MCF 10A (cell line): ENCODE measurements around the gene THAP4. TPM values are rescaled to one million over a fixed set of nuclear protein-coding genes. Genes with fewer than 3 reads are reported as not detected.

ENCODE experiments used
- BruUV-seq: library from RNA; stranded (reverse); fragments of 400-500 nt; replicated peaks from 2 replicates; lab custom pipeline; 2021; lab: Mats Ljungman, UMichigan
- CTCF ChIA-PET: fragments of 300-600 bp; sonication (Branson Sonifier 250); formaldehyde crosslinking; extraction: SDS; loops from one replicate; lab custom pipeline; 2021; ENCODE audit warnings: antibody characterized with exemption, inconsistent platforms; lab: Yijun Ruan, JAX
- POLR2A ChIA-PET: fragments of 300-600, 350-650 bp; sonication (Branson Sonifier 250); formaldehyde crosslinking; extraction: SDS; loops from one replicate; lab custom pipeline; 2020; ENCODE audit warnings: antibody characterized with exemption, inconsistent platforms; lab: Yijun Ruan, JAX
- DNase-seq: peaks from one replicate; pipeline ENCODE4 v3.0.0-alpha.2; 2018; ENCODE audit not compliant: unreplicated experiment
- H3K27ac Mint-ChIP-seq: one replicate; pipeline ENCODE4 v1.8.0; 2022; ENCODE audit warnings: mild to moderate bottlenecking, low read depth, mixed read lengths; ENCODE audit not compliant: unreplicated experiment
- H3K27me3 Mint-ChIP-seq: one replicate; pipeline ENCODE4 v1.8.0; 2022; ENCODE audit warnings: mixed read lengths; ENCODE audit not compliant: insufficient read depth, unreplicated experiment
- H3K36me3 Mint-ChIP-seq: one replicate; pipeline ENCODE4 v1.8.0; 2022; ENCODE audit warnings: mild to moderate bottlenecking, moderate library complexity, mixed read lengths; ENCODE audit not compliant: insufficient read depth, unreplicated experiment
- H3K4me1 Mint-ChIP-seq: one replicate; pipeline ENCODE4 v1.8.0; 2022; ENCODE audit warnings: mixed read lengths; ENCODE audit not compliant: insufficient read depth, unreplicated experiment
- H3K4me3 Mint-ChIP-seq: one replicate; pipeline ENCODE4 v1.8.0; 2022; ENCODE audit warnings: mild to moderate bottlenecking, moderate library complexity, mixed read lengths; ENCODE audit not compliant: unreplicated experiment
- H3K9me3 Mint-ChIP-seq: one replicate; pipeline ENCODE4 v1.8.0; 2022; ENCODE audit warnings: mixed read lengths; ENCODE audit not compliant: unreplicated experiment
- CTCF ChIP-seq: fragments of 200-600 bp; IDR thresholded peaks from one replicate; pipeline ENCODE4 v1.8.0; 2022; ENCODE audit warnings: antibody characterized with exemption, mild to moderate bottlenecking; ENCODE audit not compliant: unreplicated experiment
- intact Hi-C: fragments of 100-400 bp; cut with micrococcal nuclease; formaldehyde crosslinking; loops from 2 replicates; pipeline ENCODE4 v1.14.1; 2022
- total RNA-seq: library from RNA; stranded (reverse); gene quantifications from 2 replicates; pipeline ENCODE4 v1.2.3, GENCODE V29; 2022

Gene THAP4
- total RNA-seq, 1 experiment from 2014 or later: 91.8 TPM

- no peak overlapping the region for H3K4me3 Mint-ChIP-seq
- no peak for TF ChIP-seq CTCF
- intact Hi-C loops: no loop called here
- no peak for DNase-seq
- peaks cover 45% of the 10 kb centered on the region for H3K36me3 Mint-ChIP-seq
- no peaks in the 10 kb centered on the region for H3K9me3 Mint-ChIP-seq
- H3K27ac Mint-ChIP-seq: no peak overlapping the region
- peaks cover 12% of the 10 kb centered on the region for H3K4me1 Mint-ChIP-seq
- POLR2A ChIA-PET: no interaction called here
- no TSS peak for BruUV-seq
- no peaks in the 10 kb centered on the region for H3K27me3 Mint-ChIP-seq
- CTCF ChIA-PET: interaction anchor here (0.6 kb wide), 1 partner anchor 20 kb away, joined by 3 read pairs; no protein-coding TSS in a partner anchor
Measured at GRCh38 chr2:241680044-241680443, 43.1 kb upstream of the THAP4 start.

GRCh38 chr2:241678784-241679540 is 42.0 kb upstream of the THAP4 start:
- DNase-seq: no peak
- Mint-ChIP-seq H3K27ac (no peak overlapping the region), H3K9me3 (no peaks in the 10 kb centered on the region), H3K27me3 (no peaks in the 10 kb centered on the region), H3K4me1 (peaks cover 6% of the 10 kb centered on the region), H3K4me3 (no peak overlapping the region), H3K36me3 (peaks cover 48% of the 10 kb centered on the region)
- CTCF ChIA-PET: interaction anchor here (0.6 kb wide), 1 partner anchor 21 kb away, joined by 3 read pairs; no protein-coding TSS in a partner anchor
- no TSS peak for BruUV-seq
- POLR2A ChIA-PET: no interaction called here
- no peak for TF ChIP-seq CTCF
- intact Hi-C loops: no loop called here

- no peaks in the 10 kb centered on the region for H3K9me3 Mint-ChIP-seq
- no TSS peak for BruUV-seq
- intact Hi-C loops: no loop called here
- no peak for DNase-seq
- CTCF ChIA-PET: no interaction called here
- no peaks in the 10 kb centered on the region for H3K27me3 Mint-ChIP-seq
- POLR2A ChIA-PET: no interaction called here
- peaks cover 48% of the 10 kb centered on the region for H3K36me3 Mint-ChIP-seq
- no peak overlapping the region for H3K27ac Mint-ChIP-seq
- no peak overlapping the region for H3K4me3 Mint-ChIP-seq
- TF ChIP-seq CTCF: no peak
- H3K4me1 Mint-ChIP-seq: peaks cover 6% of the 10 kb centered on the region
Measured at GRCh38 chr2:241678307-241678706, 41.3 kb upstream of the THAP4 start.

- no peaks in the 10 kb centered on the region for H3K27me3 Mint-ChIP-seq
- POLR2A ChIA-PET: no interaction called here
Measured at GRCh38 chr2:241677392-241677791, 40.4 kb upstream of the THAP4 start.

More at GRCh38 chr2:241677392-241677791, 40.4 kb upstream of the THAP4 start:
- Mint-ChIP-seq H3K4me3 (no peak overlapping the region), H3K9me3 (no peaks in the 10 kb centered on the region), H3K36me3 (peaks cover 48% of the 10 kb centered on the region), H3K4me1 (peaks cover 6% of the 10 kb centered on the region), H3K27ac (no peak overlapping the region)
- no peak for TF ChIP-seq CTCF
- BruUV-seq: no TSS peak
- DNase-seq: no peak
- intact Hi-C loops: no loop called here
- CTCF ChIA-PET: no interaction called here
